ENCODE measurements around the gene TBC1D2. TPM values are rescaled to one million over a fixed set of nuclear protein-coding genes. Genes with fewer than 3 reads are reported as not detected.

The TBC1D2 gene
- total RNA-seq, 1 donor from 2014 or later: 23.7 TPM

GRCh38 chr9:98150164-98150563 is 105.3 kb downstream of the TBC1D2 start:
- H3K27me3 Mint-ChIP-seq (ENCODE audit: unreplicated experiment): no peaks in the 10 kb centered on the region
- H3K4me3 Mint-ChIP-seq (ENCODE audit: unreplicated experiment): no peak overlapping the region
- H3K27ac Mint-ChIP-seq (ENCODE audit: unreplicated experiment): no peak overlapping the region
- TF ChIP-seq CTCF (IDR thresholded peaks at IDR 0.05): no peak
- H3K4me1 Mint-ChIP-seq (ENCODE audit: unreplicated experiment): peaks cover 8% of the 10 kb centered on the region
- H3K36me3 Mint-ChIP-seq (ENCODE audit: unreplicated experiment): no peaks in the 10 kb centered on the region
- DNase-seq (ENCODE audit: extremely low spot score, unreplicated experiment): no peak
- H3K9me3 Mint-ChIP-seq (ENCODE audit: unreplicated experiment): no peaks in the 10 kb centered on the region

GRCh38 chr9:98149422-98149821 is 106.0 kb downstream of the TBC1D2 start:
- Mint-ChIP-seq H3K27me3 (ENCODE audit: unreplicated experiment) (no peaks in the 10 kb centered on the region), H3K27ac (ENCODE audit: unreplicated experiment) (no peak overlapping the region), H3K36me3 (ENCODE audit: unreplicated experiment) (no peaks in the 10 kb centered on the region), H3K9me3 (ENCODE audit: unreplicated experiment) (no peaks in the 10 kb centered on the region), H3K4me1 (ENCODE audit: unreplicated experiment) (peaks cover 8% of the 10 kb centered on the region), H3K4me3 (ENCODE audit: unreplicated experiment) (no peak overlapping the region)
- DNase-seq (ENCODE audit: extremely low spot score, unreplicated experiment): no peak
- TF ChIP-seq CTCF (IDR thresholded peaks at IDR 0.05): no peak

Small RNA genes lying within 50 kb of the gene (microRNA-seq; reads per million reads assigned to microRNA genes)
- not detected for gene MIR6854 (ENCODE audit: unreplicated experiment)

Other genes starting within 250 kb of the TBC1D2 start
- 43.4 and 43.9 TPM in 2 replicates for gene NANS, start 198.9 kb downstream of the TBC1D2 start, total RNA-seq
- gene TRIM14, start 136.4 kb downstream of the TBC1D2 start, total RNA-seq: 0.48 and 0.76 TPM in 2 replicates
- gene CORO2A, start 63.0 kb downstream of the TBC1D2 start, total RNA-seq: 1.6 and 1.8 TPM in 2 replicates